ENCODE measurements around the gene PAXX.

Gene PAXX

GRCh38 chr9:136954270-136955083 is 37.7 kb upstream of the PAXX start:
- no peak overlapping the region for H3K9ac ChIP-seq (ENCODE audit: low read length)
- H3K27ac ChIP-seq (ENCODE audit: low read length, poor library complexity, severe bottlenecking): no peak overlapping the region
- H3K4ac ChIP-seq (ENCODE audit: low read depth in 1 of 2, low read length in 2 of 2): no peak overlapping the region
- H2AFZ ChIP-seq (ENCODE audit: low read depth, low read length): no peak overlapping the region
- no peak overlapping the region for H3K18ac ChIP-seq (ENCODE audit: low read depth in 1 of 2, low read length in 2 of 2)
- no peak overlapping the region for H2BK120ac ChIP-seq (ENCODE audit: low read depth, low read length)
- H3K4me1 ChIP-seq (ENCODE audit: control insufficient read depth, insufficient read depth, low read depth, low read length): peaks cover 15% of the 10 kb centered on the region
- 85% methylated on average over 20 of the region's 25 CpGs for WGBS
- H3K14ac ChIP-seq (ENCODE audit: low read length in 2 of 2): no peak overlapping the region
- no peaks in the 10 kb centered on the region for H3K36me3 ChIP-seq (ENCODE audit: control insufficient read depth in 1 of 2, insufficient read depth in 2 of 2, low read depth in 1 of 2, low read length in 2 of 2)
- H2BK15ac ChIP-seq (ENCODE audit: low read depth, poor library complexity, severe bottlenecking): no peak overlapping the region
- no peak overlapping the region for H3K4me2 ChIP-seq (ENCODE audit: low read length, poor library complexity, severe bottlenecking)
- H2BK12ac ChIP-seq (ENCODE audit: low read length in 2 of 2): no peak overlapping the region
- H3K23ac ChIP-seq (ENCODE audit: low read length in 2 of 2): no peak overlapping the region
- no peaks in the 10 kb centered on the region for H3K79me1 ChIP-seq (replicated peaks; ENCODE audit: low read length, poor library complexity, severe bottlenecking)
- H3K27me3 ChIP-seq (ENCODE audit: control insufficient read depth in 1 of 2, insufficient read depth in 1 of 2, low read length in 2 of 2): peaks cover 0 to 16% of the 10 kb centered on the region in 2 experiments
- H3K4me3 ChIP-seq (ENCODE audit: insufficient read depth in 1 of 2, low read depth in 1 of 2, low read length in 2 of 2): no peak overlapping the region
- no peak overlapping the region for H4K91ac ChIP-seq (ENCODE audit: low read length)
- no peak overlapping the region for H2AK5ac ChIP-seq (ENCODE audit: low read length, severe bottlenecking)
- DNase-seq: no peak
- H4K8ac ChIP-seq (ENCODE audit: low read length): no peak overlapping the region
- peaks cover 3% of the 10 kb centered on the region for H3K9me3 ChIP-seq (ENCODE audit: control insufficient read depth, low read length)
- no peak overlapping the region for H2BK5ac ChIP-seq (ENCODE audit: low read depth, low read length, poor library complexity, severe bottlenecking)

- H2AK5ac ChIP-seq (ENCODE audit: low read length, severe bottlenecking): no peak overlapping the region
- H2BK120ac ChIP-seq (ENCODE audit: low read depth, low read length): no peak overlapping the region
- peak overlapping the region in 1 of 2 experiments; percentile 41 for H3K14ac ChIP-seq (ENCODE audit: low read length in 2 of 2)
- H2BK15ac ChIP-seq (ENCODE audit: low read depth, poor library complexity, severe bottlenecking): no peak overlapping the region
- H2BK12ac ChIP-seq (ENCODE audit: low read length in 2 of 2): no peak overlapping the region
- no peak overlapping the region for H3K4me3 ChIP-seq (ENCODE audit: insufficient read depth in 1 of 2, low read depth in 1 of 2, low read length in 2 of 2)
- no peak overlapping the region for H3K18ac ChIP-seq (ENCODE audit: low read depth in 1 of 2, low read length in 2 of 2)
- H2AFZ ChIP-seq (ENCODE audit: low read depth, low read length): no peak overlapping the region
- no peaks in the 10 kb centered on the region for H3K36me3 ChIP-seq (ENCODE audit: control insufficient read depth in 1 of 2, insufficient read depth in 2 of 2, low read depth in 1 of 2, low read length in 2 of 2)
- H3K27me3 ChIP-seq (ENCODE audit: control insufficient read depth in 1 of 2, insufficient read depth in 1 of 2, low read length in 2 of 2): peaks cover 0 to 16% of the 10 kb centered on the region in 2 experiments
- H3K9me3 ChIP-seq (ENCODE audit: control insufficient read depth, low read length): peaks cover 3% of the 10 kb centered on the region
- WGBS: 83% methylated on average over 14 of the region's 14 CpGs
- H4K8ac ChIP-seq (ENCODE audit: low read length): no peak overlapping the region
- H3K4ac ChIP-seq (ENCODE audit: low read depth in 1 of 2, low read length in 2 of 2): no peak overlapping the region
- H3K4me1 ChIP-seq (ENCODE audit: control insufficient read depth, insufficient read depth, low read depth, low read length): peaks cover 14% of the 10 kb centered on the region
- H3K27ac ChIP-seq (ENCODE audit: low read length, poor library complexity, severe bottlenecking): no peak overlapping the region
- H3K4me2 ChIP-seq (ENCODE audit: low read length, poor library complexity, severe bottlenecking): no peak overlapping the region
- H3K23ac ChIP-seq (ENCODE audit: low read length in 2 of 2): no peak overlapping the region
- H2BK5ac ChIP-seq (ENCODE audit: low read depth, low read length, poor library complexity, severe bottlenecking): no peak overlapping the region
- DNase-seq: no peak
- H3K9ac ChIP-seq (ENCODE audit: low read length): no peak overlapping the region
- H4K91ac ChIP-seq (ENCODE audit: low read length): no peak overlapping the region
- H3K79me1 ChIP-seq (replicated peaks; ENCODE audit: low read length, poor library complexity, severe bottlenecking): no peaks in the 10 kb centered on the region
These were observed 36.9 kb upstream of the PAXX start for GRCh38 chr9:136955202-136955942.

GRCh38 chr9:136955943-136956335 is 36.3 kb upstream of the PAXX start:
- H4K91ac ChIP-seq (ENCODE audit: low read length): no peak overlapping the region
- H3K4me3 ChIP-seq (ENCODE audit: insufficient read depth in 1 of 2, low read depth in 1 of 2, low read length in 2 of 2): no peak overlapping the region
- H3K36me3 ChIP-seq (ENCODE audit: control insufficient read depth in 1 of 2, insufficient read depth in 2 of 2, low read depth in 1 of 2, low read length in 2 of 2): no peaks in the 10 kb centered on the region
- peaks cover 15% of the 10 kb centered on the region for H3K4me1 ChIP-seq (ENCODE audit: control insufficient read depth, insufficient read depth, low read depth, low read length)
- no peak overlapping the region for H3K14ac ChIP-seq (ENCODE audit: low read length in 2 of 2)
- no peak overlapping the region for H3K4ac ChIP-seq (ENCODE audit: low read depth in 1 of 2, low read length in 2 of 2)
- H3K23ac ChIP-seq (ENCODE audit: low read length in 2 of 2): no peak overlapping the region
- peaks cover 0 to 16% of the 10 kb centered on the region in 2 experiments for H3K27me3 ChIP-seq (ENCODE audit: control insufficient read depth in 1 of 2, insufficient read depth in 1 of 2, low read length in 2 of 2)
- no peak overlapping the region for H2BK5ac ChIP-seq (ENCODE audit: low read depth, low read length, poor library complexity, severe bottlenecking)
- H3K79me1 ChIP-seq (replicated peaks; ENCODE audit: low read length, poor library complexity, severe bottlenecking): no peaks in the 10 kb centered on the region
- no peak overlapping the region for H2AK5ac ChIP-seq (ENCODE audit: low read length, severe bottlenecking)
- H3K18ac ChIP-seq (ENCODE audit: low read depth in 1 of 2, low read length in 2 of 2): no peak overlapping the region
- no peak overlapping the region for H2AFZ ChIP-seq (ENCODE audit: low read depth, low read length)
- H2BK15ac ChIP-seq (ENCODE audit: low read depth, poor library complexity, severe bottlenecking): no peak overlapping the region
- no peak overlapping the region for H4K8ac ChIP-seq (ENCODE audit: low read length)
- H3K9ac ChIP-seq (ENCODE audit: low read length): no peak overlapping the region
- no peak overlapping the region for H2BK120ac ChIP-seq (ENCODE audit: low read depth, low read length)
- H3K27ac ChIP-seq (ENCODE audit: low read length, poor library complexity, severe bottlenecking): no peak overlapping the region
- no peak overlapping the region for H2BK12ac ChIP-seq (ENCODE audit: low read length in 2 of 2)
- no peak for DNase-seq
- H3K9me3 ChIP-seq (ENCODE audit: control insufficient read depth, low read length): peaks cover 3% of the 10 kb centered on the region
- 95% methylated on average over 9 of the region's 9 CpGs for WGBS
- H3K4me2 ChIP-seq (ENCODE audit: low read length, poor library complexity, severe bottlenecking): no peak overlapping the region

GRCh38 chr9:136956604-136957003 is 35.6 kb upstream of the PAXX start:
- Histone ChIP-seq H2BK5ac (ENCODE audit: low read depth, low read length, poor library complexity, severe bottlenecking) (no peak overlapping the region), H3K4me3 (ENCODE audit: insufficient read depth in 1 of 2, low read depth in 1 of 2, low read length in 2 of 2) (no peak overlapping the region), H3K4ac (ENCODE audit: low read depth in 1 of 2, low read length in 2 of 2) (no peak overlapping the region), H2BK15ac (ENCODE audit: low read depth, poor library complexity, severe bottlenecking) (no peak overlapping the region), H3K27me3 (ENCODE audit: control insufficient read depth in 1 of 2, insufficient read depth in 1 of 2, low read length in 2 of 2) (peaks cover 0 to 16% of the 10 kb centered on the region in 2 experiments), H3K4me2 (ENCODE audit: low read length, poor library complexity, severe bottlenecking) (no peak overlapping the region), H3K23ac (ENCODE audit: low read length in 2 of 2) (no peak overlapping the region), H3K79me1 (replicated peaks; ENCODE audit: low read length, poor library complexity, severe bottlenecking) (no peaks in the 10 kb centered on the region), H3K18ac (ENCODE audit: low read depth in 1 of 2, low read length in 2 of 2) (no peak overlapping the region), H3K4me1 (ENCODE audit: control insufficient read depth, insufficient read depth, low read depth, low read length) (peaks cover 20% of the 10 kb centered on the region), H3K9me3 (ENCODE audit: control insufficient read depth, low read length) (peaks cover 3% of the 10 kb centered on the region), H4K91ac (ENCODE audit: low read length) (no peak overlapping the region), H2AK5ac (ENCODE audit: low read length, severe bottlenecking) (no peak overlapping the region), H2AFZ (ENCODE audit: low read depth, low read length) (no peak overlapping the region), H3K9ac (ENCODE audit: low read length) (no peak overlapping the region), H2BK120ac (ENCODE audit: low read depth, low read length) (no peak overlapping the region), H3K14ac (ENCODE audit: low read length in 2 of 2) (no peak overlapping the region), H2BK12ac (ENCODE audit: low read length in 2 of 2) (no peak overlapping the region), H4K8ac (ENCODE audit: low read length) (no peak overlapping the region), H3K36me3 (ENCODE audit: control insufficient read depth in 1 of 2, insufficient read depth in 2 of 2, low read depth in 1 of 2, low read length in 2 of 2) (no peaks in the 10 kb centered on the region), H3K27ac (ENCODE audit: low read length, poor library complexity, severe bottlenecking) (no peak overlapping the region)
- 85% methylated on average over 4 of the region's 4 CpGs for WGBS
- DNase-seq: no peak

Measured in mesenchymal stem cell (in vitro differentiated cells and primary cell).